Fibroblast of lung (primary cell): ENCODE data around the gene SNAP25.

ENCODE experiments used
- EZH2 ChIP-seq: IDR thresholded peaks from 2 replicates; pipeline ENCODE4 v1.5.1; 2012; ENCODE audit warnings: low read length, control low read depth, mild to moderate bottlenecking; ENCODE audit errors: missing control alignments
- TF ChIP-seq, protein P1 (sequence below), 2 donors: IDR thresholded peaks in 1 of 2; conservative IDR thresholded peaks in 1 of 2; 1 replicate in 1 of 2; 2 replicates in 1 of 2; pipeline ENCODE4 v1.5.1; 2011 to 2012; ENCODE audit warnings: low read length in 2 of 2, control low read depth in 1 of 2, inconsistent platforms in 1 of 2, low read depth in 1 of 2, mild to moderate bottlenecking in 1 of 2

DNA sequence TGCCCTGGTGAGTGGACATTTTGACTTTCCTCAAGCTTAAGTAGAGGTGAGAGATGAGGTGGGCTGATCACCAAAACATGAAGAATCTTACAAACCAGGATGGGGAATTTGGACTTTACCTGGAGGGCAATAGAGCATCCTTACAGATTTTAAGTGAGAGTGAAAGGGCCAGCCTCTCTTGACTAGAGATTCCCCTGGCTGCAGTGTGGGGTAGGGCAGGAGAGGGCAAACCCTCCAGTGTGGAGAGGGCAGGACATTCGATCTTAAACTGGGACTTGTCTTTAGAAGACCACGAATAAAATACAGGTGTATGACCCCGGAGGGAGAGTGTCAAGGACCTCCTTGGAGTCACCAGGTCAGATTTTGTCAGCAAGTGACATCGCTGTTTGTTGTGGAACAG is 105.1 kb downstream of the SNAP25 start:
- TF ChIP-seq, protein P1, sequence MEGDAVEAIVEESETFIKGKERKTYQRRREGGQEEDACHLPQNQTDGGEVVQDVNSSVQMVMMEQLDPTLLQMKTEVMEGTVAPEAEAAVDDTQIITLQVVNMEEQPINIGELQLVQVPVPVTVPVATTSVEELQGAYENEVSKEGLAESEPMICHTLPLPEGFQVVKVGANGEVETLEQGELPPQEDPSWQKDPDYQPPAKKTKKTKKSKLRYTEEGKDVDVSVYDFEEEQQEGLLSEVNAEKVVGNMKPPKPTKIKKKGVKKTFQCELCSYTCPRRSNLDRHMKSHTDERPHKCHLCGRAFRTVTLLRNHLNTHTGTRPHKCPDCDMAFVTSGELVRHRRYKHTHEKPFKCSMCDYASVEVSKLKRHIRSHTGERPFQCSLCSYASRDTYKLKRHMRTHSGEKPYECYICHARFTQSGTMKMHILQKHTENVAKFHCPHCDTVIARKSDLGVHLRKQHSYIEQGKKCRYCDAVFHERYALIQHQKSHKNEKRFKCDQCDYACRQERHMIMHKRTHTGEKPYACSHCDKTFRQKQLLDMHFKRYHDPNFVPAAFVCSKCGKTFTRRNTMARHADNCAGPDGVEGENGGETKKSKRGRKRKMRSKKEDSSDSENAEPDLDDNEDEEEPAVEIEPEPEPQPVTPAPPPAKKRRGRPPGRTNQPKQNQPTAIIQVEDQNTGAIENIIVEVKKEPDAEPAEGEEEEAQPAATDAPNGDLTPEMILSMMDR (conservative IDR thresholded peaks at IDR 0.05 in 1 of 2, IDR thresholded peaks at IDR 0.05 in 1 of 2; ENCODE audit: low read depth in 1 of 2, low read length in 2 of 2) = no peak
- no peak for TF ChIP-seq EZH2
